Stimulated activated CD4-positive, alpha-beta T cell treated with anti-CD3 and anti-CD28 coated beads, Interleukin-4, amount 100 ng/mL, for 48 hours (primary cell): ENCODE results near the gene MACROD2.

Experiments
- DNase-seq, 2 donors: peaks; one replicate each; pipeline ENCODE4 v3.0.0-alpha.2; 2020; ENCODE audit warnings: low read depth in 2 of 2

MACROD2 gene

DNA sequence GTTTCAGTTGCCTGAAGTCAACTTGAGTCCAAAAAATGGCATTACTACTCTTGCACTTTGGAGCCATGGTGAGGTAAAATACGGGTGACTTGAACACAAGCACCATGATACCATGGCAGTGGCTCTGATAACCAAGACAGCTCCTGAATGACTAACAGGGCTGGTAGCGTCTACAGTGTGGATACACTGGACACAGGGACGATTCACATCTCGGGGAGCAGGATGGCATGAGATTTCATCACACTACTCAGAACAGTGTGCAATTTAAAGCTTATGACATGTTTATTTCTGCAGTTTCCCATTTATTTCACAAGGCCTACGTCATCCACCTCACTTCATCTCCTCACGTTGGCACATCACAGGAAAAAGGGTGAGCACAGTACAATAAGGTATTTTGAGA is 1627.1 kb downstream of the MACROD2 start:
- no peak for DNase-seq

- no peak for DNase-seq
Observed at GRCh38 chr20:15623215-15623614, 1627.9 kb downstream of the MACROD2 start.

- no peak for DNase-seq
Observed at GRCh38 chr20:15625981-15626380, 1630.7 kb downstream of the MACROD2 start.

- no peak for DNase-seq
Observed at GRCh38 chr20:15627089-15627488, 1631.8 kb downstream of the MACROD2 start.

DNA sequence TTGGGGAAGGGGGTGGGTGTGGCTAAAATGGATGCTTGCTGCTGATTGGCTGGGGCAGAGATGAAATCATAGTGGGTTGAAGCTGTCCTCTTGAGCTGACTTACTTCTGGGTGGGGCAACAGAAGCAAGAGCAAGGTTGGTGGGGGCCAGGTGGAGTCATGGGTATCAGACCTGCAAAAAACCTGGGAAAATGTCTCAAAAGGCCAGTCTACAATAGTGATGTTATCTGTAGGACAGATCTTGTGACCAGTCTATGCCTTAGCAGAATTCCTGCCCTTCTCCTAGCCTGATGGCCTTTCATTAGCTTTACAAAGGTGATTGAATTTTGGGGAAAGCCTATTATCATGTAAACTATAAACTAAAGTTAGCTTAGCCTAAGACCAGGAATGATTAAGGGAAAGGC is 1632.2 kb downstream of the MACROD2 start:
- DNase-seq = no peak

DNA sequence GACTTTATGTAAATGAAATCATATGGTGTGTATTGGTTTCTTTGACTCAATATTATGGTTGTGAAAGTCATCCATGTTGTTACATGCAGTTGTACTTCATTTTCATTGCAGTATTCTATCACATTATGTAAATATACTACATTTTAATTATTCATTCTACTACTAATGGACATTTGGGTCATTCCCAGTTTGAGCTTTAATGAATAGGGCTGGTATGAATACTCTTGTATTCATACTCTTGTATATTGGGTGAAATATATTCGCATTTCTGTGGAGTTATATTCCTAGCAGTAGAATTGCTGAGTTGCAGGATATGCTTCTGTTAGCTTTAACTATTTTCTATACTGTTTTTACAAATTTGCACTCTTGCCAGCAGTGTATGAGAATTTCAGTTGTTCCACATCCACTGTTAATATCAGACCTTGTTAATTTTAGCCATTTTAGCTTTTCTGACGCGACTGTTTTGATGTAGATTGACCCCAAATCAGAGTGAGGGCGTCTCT is 1633.6 kb downstream of the MACROD2 start:
- DNase-seq = no peak

GRCh38 chr20:15630360-15630759 is 1635.0 kb downstream of the MACROD2 start:
- no peak for DNase-seq

DNA sequence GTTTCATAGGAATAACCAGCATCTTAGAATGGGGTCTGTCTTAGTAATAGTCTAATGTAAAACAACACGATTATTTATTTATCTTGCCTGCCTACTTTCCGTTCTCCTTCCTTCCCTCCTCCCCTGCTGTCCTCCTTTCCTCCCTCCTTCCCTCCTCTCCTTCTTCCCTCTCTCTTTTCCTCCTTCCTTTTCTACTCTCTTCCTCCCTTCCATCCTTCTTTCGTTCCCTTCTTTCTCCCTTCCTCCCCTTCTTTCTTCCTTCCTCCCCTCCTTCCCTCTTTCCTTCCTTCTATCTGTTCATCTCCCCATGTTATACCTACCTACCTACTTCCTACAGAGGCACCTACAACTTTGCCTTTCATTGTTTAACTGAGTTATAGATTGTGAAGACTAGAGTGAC is 1637.4 kb downstream of the MACROD2 start:
- no peak for DNase-seq

DNA sequence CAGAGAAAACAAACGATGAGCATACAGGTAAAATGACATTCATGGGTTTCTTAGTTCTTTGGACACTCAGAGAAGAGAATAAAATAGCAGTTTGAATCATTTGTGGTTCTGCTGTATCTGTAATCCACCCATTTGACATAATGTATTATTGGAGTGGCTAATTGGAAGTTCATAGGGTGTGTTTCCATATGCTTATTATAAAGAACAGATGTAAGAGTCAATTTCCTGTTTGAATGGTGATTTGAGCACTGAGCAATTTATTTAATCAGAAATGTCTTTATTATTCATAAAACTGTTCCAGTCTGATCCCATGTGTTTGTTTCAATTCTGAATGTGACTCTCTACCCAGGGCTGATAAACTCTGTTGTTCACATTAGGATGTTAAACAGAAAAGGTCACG is 1638.8 kb downstream of the MACROD2 start:
- no peak for DNase-seq

GRCh38 chr20:15637546-15637945 is 1642.2 kb downstream of the MACROD2 start:
- no peak for DNase-seq

DNA sequence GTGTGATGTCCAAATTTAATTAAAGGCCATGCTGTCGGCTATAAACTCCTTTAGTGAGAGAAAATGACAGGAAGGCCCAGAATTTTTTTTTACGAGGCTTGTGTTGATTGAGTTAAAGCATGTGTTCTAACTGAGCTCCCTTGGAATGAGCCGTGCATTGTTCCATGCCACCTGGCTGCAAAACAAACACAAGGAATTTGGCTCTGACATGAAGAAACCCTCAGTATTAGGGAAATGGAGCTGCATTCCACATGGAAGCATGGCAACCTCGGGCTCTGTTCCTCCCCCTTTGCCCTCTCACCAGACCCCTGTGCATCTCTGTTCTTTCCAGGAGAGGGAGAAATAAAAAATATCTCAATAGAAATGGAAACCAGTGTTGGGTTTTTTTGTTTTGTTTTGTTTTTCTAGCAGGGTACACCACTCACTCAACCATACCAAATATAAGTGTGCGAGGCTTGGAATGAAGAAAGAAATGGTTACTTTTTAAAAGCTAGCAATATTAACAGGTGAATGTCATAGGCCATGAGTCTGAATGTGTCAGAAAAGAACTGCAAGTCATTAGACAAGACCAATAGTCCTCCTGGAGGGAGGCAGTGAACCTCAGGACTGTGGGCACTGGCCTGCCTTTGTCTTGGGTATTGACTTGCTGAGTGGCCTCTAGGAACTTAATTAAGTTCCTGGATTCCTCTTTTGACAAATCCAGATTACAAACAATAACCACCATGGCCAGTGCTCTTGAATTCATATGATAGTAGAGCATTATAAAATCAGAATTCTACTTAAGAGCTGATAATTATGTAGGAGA is 1642.8 kb downstream of the MACROD2 start:
- DNase-seq = no peak

GRCh38 chr20:15638816-15639215 is 1643.5 kb downstream of the MACROD2 start:
- DNase-seq = no peak

- no peak for DNase-seq
Observed at GRCh38 chr20:15639839-15640238, 1644.5 kb downstream of the MACROD2 start.

GRCh38 chr20:15642109-15642508 is 1646.8 kb downstream of the MACROD2 start:
- no peak for DNase-seq

GRCh38 chr20:15642676-15643075 is 1647.4 kb downstream of the MACROD2 start:
- no peak for DNase-seq

DNA sequence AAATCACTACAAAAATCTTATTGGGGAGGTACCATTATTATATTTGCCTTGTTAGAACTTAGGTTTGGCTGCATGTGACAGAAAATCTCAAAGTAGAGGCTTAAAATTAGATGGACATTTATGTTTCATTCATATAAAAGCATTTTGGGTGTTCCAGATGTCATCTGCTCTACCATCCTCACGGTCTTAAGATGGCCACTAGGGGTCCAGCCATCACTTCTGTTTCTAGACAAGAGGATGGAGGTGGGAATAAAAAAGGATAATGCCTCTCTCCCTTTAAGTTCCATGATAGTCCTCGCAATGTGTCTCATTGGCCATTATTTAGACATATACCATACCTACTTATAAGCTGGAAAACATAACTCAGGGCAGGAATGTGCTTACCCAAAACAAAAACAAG is 1648.4 kb downstream of the MACROD2 start:
- DNase-seq = no peak

- no peak for DNase-seq
Observed at GRCh38 chr20:15645816-15646215, 1650.5 kb downstream of the MACROD2 start.

DNA sequence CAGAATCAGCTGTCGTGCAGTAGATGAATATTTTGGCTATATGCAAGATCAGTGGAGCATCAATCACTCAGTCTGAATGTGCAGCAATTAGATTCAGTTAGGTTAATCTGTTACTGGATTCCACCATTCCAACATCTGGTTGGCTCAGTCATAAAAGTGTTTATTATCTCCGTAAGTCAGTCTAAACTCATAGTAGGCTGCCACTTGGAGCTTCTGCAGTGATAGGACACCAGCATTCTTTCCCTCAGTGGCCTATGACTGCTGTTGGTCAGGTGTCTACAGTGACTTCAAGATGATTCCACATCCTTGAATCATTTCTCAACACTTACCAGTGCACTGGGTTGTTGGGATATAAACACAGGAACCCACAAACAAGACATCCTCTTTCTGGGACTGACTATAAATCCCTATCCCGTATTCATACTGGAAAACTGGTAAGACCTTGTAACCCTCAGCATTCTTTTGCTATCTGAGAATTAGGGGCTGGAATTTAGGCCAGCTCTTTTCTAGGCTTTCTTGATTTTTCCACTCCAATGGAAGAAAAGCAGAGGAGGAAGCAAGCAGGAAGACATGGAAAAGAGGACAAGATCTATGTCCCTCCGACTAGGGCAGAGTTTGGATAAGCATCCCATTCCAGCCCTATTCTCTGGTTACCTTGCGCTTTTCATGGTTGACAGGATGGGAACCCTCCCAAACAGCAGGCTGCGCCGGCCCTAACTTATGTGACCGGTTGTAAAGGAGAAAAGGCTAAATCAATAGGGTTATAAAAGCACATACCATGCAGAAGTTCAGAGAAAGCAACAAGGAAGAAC is 1658.3 kb downstream of the MACROD2 start:
- no peak for DNase-seq

- DNase-seq = no peak
Observed at GRCh38 chr20:15654208-15654649, 1658.9 kb downstream of the MACROD2 start.

- DNase-seq = no peak
Observed at GRCh38 chr20:15655295-15655874, 1660.1 kb downstream of the MACROD2 start.

DNA sequence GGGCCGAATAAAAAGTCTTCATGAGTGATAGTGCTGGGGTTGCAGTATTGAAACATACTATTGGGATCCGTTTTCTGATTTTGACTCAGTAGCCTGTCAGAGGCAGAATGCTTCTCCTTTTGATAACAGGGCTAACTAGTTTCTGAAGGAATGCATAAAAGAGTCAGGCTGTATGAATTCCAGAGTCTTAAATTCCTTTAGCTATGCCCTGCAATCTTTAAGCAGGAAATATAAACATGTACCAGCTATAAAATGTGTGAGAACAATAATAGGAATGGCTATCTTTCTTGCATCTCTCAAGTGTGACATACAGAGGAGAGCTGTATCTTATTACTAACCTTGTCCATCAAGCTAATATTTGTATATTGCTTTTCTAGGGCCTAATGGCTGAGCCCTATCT is 1660.8 kb downstream of the MACROD2 start:
- DNase-seq = no peak

DNA sequence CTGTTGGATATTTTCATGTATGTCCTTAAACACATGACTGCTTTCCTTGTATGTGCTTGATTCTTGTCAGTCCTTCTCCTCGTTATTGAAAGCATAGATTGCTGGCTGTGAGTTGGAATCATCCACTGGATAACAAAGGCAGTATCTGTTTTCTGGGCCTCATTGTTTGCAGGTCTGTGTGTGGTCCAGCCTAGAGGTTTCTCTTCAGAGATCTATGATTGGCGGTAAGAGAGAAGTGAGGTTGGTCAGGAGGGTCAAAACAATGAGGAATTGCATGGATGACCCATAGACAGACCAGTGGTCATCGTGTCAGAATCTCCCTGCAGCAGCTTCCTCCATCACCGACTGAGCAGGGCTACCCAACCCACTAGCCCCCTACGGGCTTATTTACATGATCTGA is 1663.0 kb downstream of the MACROD2 start:
- DNase-seq = no peak
